Measurements from ENCODE around the gene SEMA6C.

The SEMA6C gene

DNA sequence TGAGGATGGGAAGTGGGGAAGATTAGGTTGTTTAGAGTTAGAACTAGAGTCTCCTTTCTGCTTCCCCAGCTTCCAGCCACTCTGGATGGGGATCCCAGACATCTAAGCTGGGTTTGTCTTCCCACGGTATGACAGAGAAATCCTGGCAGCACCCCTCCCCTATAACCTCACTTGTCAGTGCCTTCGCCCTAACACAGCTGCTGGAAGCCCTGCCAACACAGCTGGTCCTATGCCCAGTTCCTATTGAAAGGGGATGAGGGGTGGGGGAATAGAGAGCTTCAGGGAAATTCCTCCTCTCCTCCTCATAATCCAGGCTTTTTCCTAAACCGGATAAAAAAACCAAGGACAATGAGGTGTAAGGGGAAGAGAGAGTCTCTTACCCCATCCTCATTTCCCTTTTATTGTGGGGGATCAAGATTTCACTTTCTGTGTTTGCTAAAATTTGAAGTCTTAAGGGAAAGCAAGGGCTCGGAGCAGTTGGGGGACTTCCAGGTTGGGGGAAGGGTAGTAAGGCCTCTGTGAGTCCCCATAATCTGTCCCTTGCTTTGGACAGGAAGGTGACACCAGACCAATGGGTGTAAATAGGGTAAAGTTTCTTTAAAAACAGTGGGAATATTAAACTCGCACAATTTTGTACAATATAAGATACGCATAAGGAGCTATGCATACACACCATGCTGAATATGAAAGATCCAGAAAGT, 28.8 kb upstream of the SEMA6C start:
- H3K4me1 ChIP-seq (ENCODE audit: control insufficient read depth, insufficient read depth, low read length), result no peaks in the 10 kb centered on the region
- H3K27me3 ChIP-seq (ENCODE audit: control insufficient read depth, insufficient read depth, low read length), result no peaks in the 10 kb centered on the region
- H3K9ac ChIP-seq (ENCODE audit: low read depth, low read length), result no peak overlapping the region
- no peak overlapping the region for H3K4me3 ChIP-seq (ENCODE audit: low read depth, low read length)
- H3K9me3 ChIP-seq (ENCODE audit: control insufficient read depth, insufficient read depth, low read length), result no peaks in the 10 kb centered on the region
- peaks cover 20% of the 10 kb centered on the region for H3K36me3 ChIP-seq (ENCODE audit: control insufficient read depth, insufficient read depth, low read length)

DNA sequence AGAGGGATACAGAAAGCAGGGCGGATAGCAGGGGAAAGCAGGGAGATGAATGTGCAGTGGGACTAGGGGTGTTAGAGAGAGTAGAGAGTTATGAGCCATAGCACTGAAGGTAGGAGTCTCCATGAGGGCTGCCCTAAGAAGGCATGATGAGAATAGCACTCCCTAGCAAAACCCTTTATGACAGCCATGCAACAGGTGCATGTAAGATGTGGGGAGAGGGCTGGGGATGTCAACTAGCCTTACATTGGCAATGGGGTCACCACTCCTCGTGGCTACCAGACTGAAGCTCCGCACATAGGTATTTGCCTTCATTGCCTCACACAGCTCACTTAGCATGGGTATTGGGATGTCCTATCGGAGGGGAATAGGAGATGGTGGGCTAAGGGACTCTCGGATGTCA, 24.8 kb upstream of the SEMA6C start:
- H3K27me3 ChIP-seq (ENCODE audit: control insufficient read depth, insufficient read depth, low read length), result no peaks in the 10 kb centered on the region
- no peaks in the 10 kb centered on the region for H3K4me1 ChIP-seq (ENCODE audit: control insufficient read depth, insufficient read depth, low read length)
- H3K9me3 ChIP-seq (ENCODE audit: control insufficient read depth, insufficient read depth, low read length), result no peaks in the 10 kb centered on the region
- H3K36me3 ChIP-seq (ENCODE audit: control insufficient read depth, insufficient read depth, low read length), result peaks cover 6% of the 10 kb centered on the region
- H3K4me3 ChIP-seq (ENCODE audit: low read depth, low read length), result no peak overlapping the region
- H3K9ac ChIP-seq (ENCODE audit: low read depth, low read length), result no peak overlapping the region

DNA sequence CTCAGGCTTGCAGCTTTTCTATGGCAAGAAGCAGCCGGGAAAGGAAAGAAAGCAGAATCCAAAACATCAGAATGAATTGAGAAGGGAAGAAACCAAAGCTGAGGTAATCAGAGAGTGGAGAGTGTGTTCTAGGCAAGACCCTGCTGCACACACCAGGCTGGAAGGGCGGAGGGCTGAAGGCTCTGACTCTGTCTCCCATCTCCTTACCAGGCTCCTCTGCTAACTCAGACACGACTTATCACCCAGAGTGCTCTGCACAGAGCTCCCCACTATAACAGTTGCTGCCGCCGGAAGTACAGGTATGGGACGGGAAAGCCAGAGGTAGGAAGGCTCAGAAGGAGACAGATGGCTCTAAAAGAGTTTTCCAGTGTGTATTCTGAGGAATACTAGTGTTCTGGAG, 20.7 kb upstream of the SEMA6C start:
- peak overlapping the region; percentile 55 for H3K9ac ChIP-seq (ENCODE audit: low read depth, low read length)
- H3K4me3 ChIP-seq (ENCODE audit: low read depth, low read length), result peak overlapping the region; percentile 77
- no peaks in the 10 kb centered on the region for H3K27me3 ChIP-seq (ENCODE audit: control insufficient read depth, insufficient read depth, low read length)
- no peaks in the 10 kb centered on the region for H3K9me3 ChIP-seq (ENCODE audit: control insufficient read depth, insufficient read depth, low read length)
- peaks cover 2% of the 10 kb centered on the region for H3K4me1 ChIP-seq (ENCODE audit: control insufficient read depth, insufficient read depth, low read length)
- H3K36me3 ChIP-seq (ENCODE audit: control insufficient read depth, insufficient read depth, low read length), result peaks cover 6% of the 10 kb centered on the region

DNA sequence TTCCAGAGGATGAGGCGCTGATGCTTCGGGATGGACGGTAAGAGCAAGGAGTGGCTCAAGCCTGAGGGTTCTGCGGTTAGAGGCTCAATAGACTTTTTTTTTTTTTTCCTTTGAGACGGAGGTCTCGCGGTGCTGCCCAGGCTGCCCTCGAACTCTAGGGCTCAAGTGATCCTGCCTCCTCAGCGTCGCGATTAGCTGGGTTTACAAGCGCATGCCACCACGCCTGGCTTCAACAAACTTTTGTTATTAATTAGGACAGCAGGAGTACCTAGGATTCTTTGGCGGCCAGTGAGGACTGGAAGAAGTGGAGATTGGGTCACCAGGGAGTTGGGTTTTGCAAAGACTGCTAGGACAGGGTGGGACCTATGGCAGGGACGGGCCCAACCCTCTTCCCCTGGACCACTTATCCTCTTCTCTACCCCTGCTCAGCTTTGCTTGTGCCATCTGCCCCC, 20.1 kb upstream of the SEMA6C start:
- peak overlapping the region; percentile 77 for H3K4me3 ChIP-seq (ENCODE audit: low read depth, low read length)
- H3K27me3 ChIP-seq (ENCODE audit: control insufficient read depth, insufficient read depth, low read length), result no peaks in the 10 kb centered on the region
- H3K36me3 ChIP-seq (ENCODE audit: control insufficient read depth, insufficient read depth, low read length), result peaks cover 7% of the 10 kb centered on the region
- H3K9ac ChIP-seq (ENCODE audit: low read depth, low read length), result peak overlapping the region; percentile 55
- peaks cover 2% of the 10 kb centered on the region for H3K4me1 ChIP-seq (ENCODE audit: control insufficient read depth, insufficient read depth, low read length)
- no peaks in the 10 kb centered on the region for H3K9me3 ChIP-seq (ENCODE audit: control insufficient read depth, insufficient read depth, low read length)

DNA sequence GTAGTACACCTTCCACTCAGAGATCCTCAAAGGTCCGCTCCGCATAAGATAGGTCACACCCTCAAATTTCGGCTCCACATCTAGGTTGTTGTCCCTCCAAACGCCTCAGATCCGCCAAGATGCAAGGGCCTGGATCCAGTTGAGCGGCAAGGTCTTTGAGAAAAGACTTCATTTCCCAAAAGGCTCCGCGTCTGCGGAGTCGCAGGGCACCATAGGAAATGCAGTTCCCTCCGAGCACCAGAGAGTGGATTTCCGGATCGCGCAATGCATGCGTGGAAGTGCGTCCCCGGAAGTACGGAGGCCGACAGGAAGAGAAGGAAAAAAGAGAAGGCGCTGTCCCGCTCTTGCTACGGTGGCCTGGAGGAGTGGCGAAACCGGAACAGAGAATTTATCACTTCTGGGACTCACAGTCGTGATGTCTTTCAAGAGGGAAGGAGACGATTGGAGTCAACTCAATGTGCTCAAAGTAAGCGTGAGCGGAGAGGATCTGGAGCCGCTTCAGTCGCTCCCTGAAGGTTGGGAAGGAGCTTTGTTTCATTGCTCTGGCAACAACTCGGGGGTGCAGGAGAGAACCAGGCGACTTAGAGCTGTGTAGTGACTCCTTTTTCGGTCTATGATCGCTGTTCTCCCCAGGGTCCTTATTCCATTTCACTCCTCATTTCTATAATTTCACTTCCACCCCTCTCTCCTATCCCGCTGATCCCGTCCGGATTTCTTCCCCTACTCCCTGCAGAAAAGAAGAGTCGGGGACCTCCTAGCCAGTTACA, 19.5 kb upstream of the SEMA6C start, which contains the start of the genes LYSMD1 and SCNM1:
Gene LYSMD1 (minus strand): TSS at position 165 of the 767 bp plus-strand sequence. CDS start 644 bp downstream, outside the sequence.
Gene SCNM1 (plus strand): TSS at position 407 of the 767 bp plus-strand sequence. CDS start 9 bp downstream, at position 416.
- peak within 1 kb of the TSS; percentile 76 for H3K9ac ChIP-seq (ENCODE audit: low read depth, low read length)
- peaks cover 2% of the 10 kb centered on the region for H3K4me1 ChIP-seq (ENCODE audit: control insufficient read depth, insufficient read depth, low read length)
- no peaks in the 10 kb centered on the region for H3K9me3 ChIP-seq (ENCODE audit: control insufficient read depth, insufficient read depth, low read length)
- peaks cover 9% of the 10 kb centered on the region for H3K36me3 ChIP-seq (ENCODE audit: control insufficient read depth, insufficient read depth, low read length)
- H3K4me3 ChIP-seq (ENCODE audit: low read depth, low read length), result peak within 1 kb of the TSS; percentile 77
- H3K27me3 ChIP-seq (ENCODE audit: control insufficient read depth, insufficient read depth, low read length), result no peaks in the 10 kb centered on the region

DNA sequence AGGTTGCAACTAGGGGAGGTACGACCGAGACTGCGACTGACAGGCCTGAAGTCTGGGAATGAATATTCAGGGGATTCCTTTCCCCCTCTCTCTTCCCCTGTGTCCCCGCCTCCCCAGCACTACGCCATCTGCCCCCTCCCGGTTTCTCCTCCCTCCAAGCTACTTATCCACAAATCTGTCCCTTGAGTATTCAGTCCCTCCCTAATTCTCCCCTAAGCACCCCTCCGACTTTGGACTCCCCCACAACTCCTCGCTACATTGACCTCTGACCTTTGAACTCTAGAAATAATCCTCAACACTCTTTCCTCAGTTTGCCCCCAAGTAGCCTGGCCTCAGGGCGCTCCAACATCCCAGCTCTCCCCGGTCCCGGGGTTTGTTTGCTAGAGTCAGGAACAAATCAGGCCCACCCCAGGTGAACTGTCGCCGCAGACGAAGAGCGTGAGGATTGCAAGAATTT, 18.9 kb upstream of the SEMA6C start:
- H3K4me3 ChIP-seq (ENCODE audit: low read depth, low read length), result peak overlapping the region; percentile 77
- H3K27me3 ChIP-seq (ENCODE audit: control insufficient read depth, insufficient read depth, low read length), result no peaks in the 10 kb centered on the region
- H3K9ac ChIP-seq (ENCODE audit: low read depth, low read length), result peak overlapping the region; percentile 76
- peaks cover 9% of the 10 kb centered on the region for H3K36me3 ChIP-seq (ENCODE audit: control insufficient read depth, insufficient read depth, low read length)
- peaks cover 2% of the 10 kb centered on the region for H3K4me1 ChIP-seq (ENCODE audit: control insufficient read depth, insufficient read depth, low read length)
- no peaks in the 10 kb centered on the region for H3K9me3 ChIP-seq (ENCODE audit: control insufficient read depth, insufficient read depth, low read length)

DNA sequence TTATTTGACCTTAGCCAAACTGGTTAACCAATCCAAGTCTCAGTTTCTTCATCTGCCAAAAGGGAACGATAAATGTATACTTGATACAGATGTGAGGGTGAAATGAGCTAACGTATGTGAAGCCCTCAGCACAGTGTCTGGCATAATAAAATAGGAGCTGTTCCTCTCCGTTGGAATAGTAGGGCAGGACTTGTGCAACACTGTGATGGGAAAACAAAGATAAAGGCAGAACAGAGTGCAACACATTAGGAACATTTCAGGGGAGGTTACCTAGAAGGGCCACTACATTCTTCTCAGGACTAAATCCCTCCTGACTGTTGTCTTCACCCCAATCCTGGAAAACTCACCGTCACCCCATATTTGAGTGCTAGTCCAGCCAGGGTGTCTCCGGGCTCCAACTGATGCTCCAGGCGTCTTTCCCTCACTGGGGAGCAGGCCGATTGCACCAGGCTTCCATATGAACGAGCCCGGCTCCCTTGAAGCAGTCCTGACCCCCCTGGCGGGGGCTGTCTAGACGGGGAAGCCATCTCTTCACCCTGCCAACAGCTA, 18.4 kb upstream of the SEMA6C start:
- Histone ChIP-seq H3K27me3 (ENCODE audit: control insufficient read depth, insufficient read depth, low read length) (no peaks in the 10 kb centered on the region), H3K4me1 (ENCODE audit: control insufficient read depth, insufficient read depth, low read length) (peaks cover 2% of the 10 kb centered on the region), H3K4me3 (ENCODE audit: low read depth, low read length) (peak overlapping the region; percentile 77), H3K9ac (ENCODE audit: low read depth, low read length) (peak overlapping the region; percentile 76), H3K9me3 (ENCODE audit: control insufficient read depth, insufficient read depth, low read length) (no peaks in the 10 kb centered on the region), H3K36me3 (ENCODE audit: control insufficient read depth, insufficient read depth, low read length) (peaks cover 9% of the 10 kb centered on the region)

DNA sequence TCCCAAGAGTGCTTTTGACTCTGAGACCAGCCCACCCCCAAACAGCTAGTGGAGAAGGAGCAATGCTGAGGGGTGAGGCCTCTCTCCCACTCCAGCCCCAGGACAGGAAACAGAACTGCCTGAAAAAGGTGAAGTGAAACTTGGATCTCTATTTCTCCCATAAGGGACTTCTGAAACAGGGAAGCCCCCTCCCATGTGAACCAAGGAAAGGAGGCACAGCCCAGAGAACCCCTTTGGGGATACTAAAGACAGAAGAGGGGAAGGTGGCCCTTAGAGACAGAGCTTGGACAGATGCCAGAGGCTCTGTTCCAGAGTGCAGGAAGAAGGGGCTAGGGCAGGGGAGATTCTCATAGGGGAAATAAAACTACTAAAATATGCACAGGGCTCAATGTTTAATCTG, 12.9 kb upstream of the SEMA6C start:
- Histone ChIP-seq H3K9ac (ENCODE audit: low read depth, low read length) (no peak overlapping the region), H3K27me3 (ENCODE audit: control insufficient read depth, insufficient read depth, low read length) (no peaks in the 10 kb centered on the region), H3K4me1 (ENCODE audit: control insufficient read depth, insufficient read depth, low read length) (peaks cover 1% of the 10 kb centered on the region), H3K4me3 (ENCODE audit: low read depth, low read length) (no peak overlapping the region), H3K36me3 (ENCODE audit: control insufficient read depth, insufficient read depth, low read length) (peaks cover 13% of the 10 kb centered on the region), H3K9me3 (ENCODE audit: control insufficient read depth, insufficient read depth, low read length) (no peaks in the 10 kb centered on the region)

DNA sequence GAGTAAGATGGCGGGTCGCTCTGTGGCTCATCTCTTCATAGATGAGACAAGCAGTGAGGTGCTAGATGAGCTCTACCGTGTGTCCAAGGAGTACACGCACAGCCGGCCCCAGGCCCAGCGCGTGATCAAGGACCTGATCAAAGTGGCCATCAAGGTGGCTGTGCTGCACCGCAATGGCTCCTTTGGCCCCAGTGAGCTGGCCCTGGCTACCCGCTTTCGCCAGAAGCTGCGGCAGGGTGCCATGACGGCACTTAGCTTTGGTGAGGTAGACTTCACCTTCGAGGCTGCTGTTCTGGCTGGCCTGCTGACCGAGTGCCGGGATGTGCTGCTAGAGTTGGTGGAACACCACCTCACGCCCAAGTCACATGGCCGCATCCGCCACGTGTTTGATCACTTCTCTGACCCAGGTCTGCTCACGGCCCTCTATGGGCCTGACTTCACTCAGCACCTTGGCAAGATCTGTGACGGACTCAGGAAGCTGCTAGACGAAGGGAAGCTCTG, 12.4 kb upstream of the SEMA6C start:
- no peaks in the 10 kb centered on the region for H3K9me3 ChIP-seq (ENCODE audit: control insufficient read depth, insufficient read depth, low read length)

DNA sequence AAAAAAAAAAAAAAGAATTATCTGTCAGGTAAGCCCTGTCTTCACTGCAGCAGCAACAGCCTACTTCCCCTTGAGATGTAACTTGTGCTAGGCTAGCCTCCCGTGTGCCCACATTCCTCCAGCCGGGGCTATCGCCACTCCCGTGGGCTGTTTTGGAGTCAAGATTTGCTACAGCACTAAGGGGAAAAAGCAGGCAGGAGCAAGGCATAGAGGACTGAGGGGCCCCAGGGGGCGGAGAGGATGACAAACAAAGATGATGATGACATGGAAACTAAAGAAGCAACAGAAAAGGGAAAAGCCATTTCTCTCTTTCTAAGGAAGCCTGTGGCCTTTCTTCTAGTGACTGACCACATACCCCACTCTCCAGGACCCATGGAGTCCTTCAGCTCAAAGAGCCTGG, 11.9 kb upstream of the SEMA6C start:
- Histone ChIP-seq H3K4me3 (ENCODE audit: low read depth, low read length) (no peak overlapping the region), H3K4me1 (ENCODE audit: control insufficient read depth, insufficient read depth, low read length) (no peaks in the 10 kb centered on the region), H3K9ac (ENCODE audit: low read depth, low read length) (no peak overlapping the region), H3K36me3 (ENCODE audit: control insufficient read depth, insufficient read depth, low read length) (peaks cover 13% of the 10 kb centered on the region), H3K27me3 (ENCODE audit: control insufficient read depth, insufficient read depth, low read length) (no peaks in the 10 kb centered on the region), H3K9me3 (ENCODE audit: control insufficient read depth, insufficient read depth, low read length) (no peaks in the 10 kb centered on the region)

More for the DNA sequence above, 12.4 kb upstream of the SEMA6C start:
- H3K9ac ChIP-seq (ENCODE audit: low read depth, low read length), result no peak overlapping the region
- no peaks in the 10 kb centered on the region for H3K27me3 ChIP-seq (ENCODE audit: control insufficient read depth, insufficient read depth, low read length)
- no peak overlapping the region for H3K4me3 ChIP-seq (ENCODE audit: low read depth, low read length)
- H3K36me3 ChIP-seq (ENCODE audit: control insufficient read depth, insufficient read depth, low read length), result peaks cover 13% of the 10 kb centered on the region
- H3K4me1 ChIP-seq (ENCODE audit: control insufficient read depth, insufficient read depth, low read length), result no peaks in the 10 kb centered on the region

DNA sequence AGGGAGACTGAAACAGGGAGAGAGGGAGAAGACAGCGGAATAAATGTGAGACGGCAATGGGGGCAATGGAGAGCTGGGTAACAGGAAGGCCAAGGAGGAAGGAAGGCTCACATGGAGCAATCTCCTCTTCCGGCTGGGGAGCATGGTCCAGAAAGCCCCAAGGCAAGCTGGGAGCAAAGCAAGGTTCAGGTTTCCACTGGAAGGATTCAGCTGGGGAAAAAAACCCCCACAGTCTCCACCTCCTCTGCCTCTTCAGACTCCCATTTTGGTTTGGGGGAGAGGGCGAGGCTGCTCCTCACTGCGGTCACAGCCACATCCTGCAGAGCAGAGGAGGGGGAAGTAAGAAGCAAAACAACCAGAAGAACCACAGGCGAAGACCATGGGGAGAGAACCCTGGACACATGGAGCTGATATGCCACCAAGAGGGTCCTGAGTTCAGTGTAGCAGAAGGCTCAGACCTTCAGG, 10.7 kb upstream of the SEMA6C start:
- Histone ChIP-seq H3K9me3 (ENCODE audit: control insufficient read depth, insufficient read depth, low read length) (no peaks in the 10 kb centered on the region), H3K4me1 (ENCODE audit: control insufficient read depth, insufficient read depth, low read length) (no peaks in the 10 kb centered on the region), H3K36me3 (ENCODE audit: control insufficient read depth, insufficient read depth, low read length) (peaks cover 13% of the 10 kb centered on the region), H3K4me3 (ENCODE audit: low read depth, low read length) (no peak overlapping the region), H3K27me3 (ENCODE audit: control insufficient read depth, insufficient read depth, low read length) (no peaks in the 10 kb centered on the region), H3K9ac (ENCODE audit: low read depth, low read length) (no peak overlapping the region)

Measured in iPS-15b (cell line).